ENCODE data around the gene ZNF500. TPM values are rescaled to one million over a fixed set of nuclear protein-coding genes. Genes with fewer than 3 reads are reported as not detected.

ZNF500 gene
- total RNA-seq, 1 donor from 2014 or later, result 14.6 TPM

GRCh38 chr16:4726616-4727015 is 40.3 kb downstream of the ZNF500 start:
- Mint-ChIP-seq H3K36me3 (ENCODE audit: low read depth, unreplicated experiment) (peaks cover 10% of the 10 kb centered on the region), H3K27me3 (ENCODE audit: low read depth, unreplicated experiment) (no peaks in the 10 kb centered on the region), H3K27ac (ENCODE audit: unreplicated experiment) (no peak overlapping the region), H3K4me3 (ENCODE audit: unreplicated experiment) (no peak overlapping the region), H3K4me1 (ENCODE audit: low read depth, unreplicated experiment) (peaks cover 13% of the 10 kb centered on the region), H3K9me3 (ENCODE audit: unreplicated experiment) (no peaks in the 10 kb centered on the region)
- H3K36me3 ChIP-seq (ENCODE audit: insufficient read depth, low read length), result peaks cover 9% of the 10 kb centered on the region
- no peaks in the 10 kb centered on the region for H3K4me1 ChIP-seq (ENCODE audit: insufficient read depth, low read length)
- peaks cover 17% of the 10 kb centered on the region for H4K20me1 ChIP-seq (ENCODE audit: insufficient read depth, low read length)
- H3K4me2 ChIP-seq (ENCODE audit: low read length), result no peak overlapping the region
- peaks cover 17% of the 10 kb centered on the region for H3K79me2 ChIP-seq (ENCODE audit: insufficient read depth, low read length)
- FAIRE-seq (no peak), DNase-seq (ENCODE audit: low read depth) (no peak)
- no peak overlapping the region for H3K4me3 ChIP-seq (ENCODE audit: insufficient read depth, low read depth, low read length)
- H3K27ac ChIP-seq (ENCODE audit: low read depth, low read length), result no peak overlapping the region
- no peaks in the 10 kb centered on the region for H3K9me3 ChIP-seq (ENCODE audit: insufficient read depth, low read depth, low read length)
- no peaks in the 10 kb centered on the region for H3K27me3 ChIP-seq (ENCODE audit: insufficient read depth, low read length)
- no peak for TF ChIP-seq CTCF (IDR thresholded peaks at IDR 0.05; ENCODE audit: insufficient read depth, low read depth, low read length)
- TF ChIP-seq EZH2 (IDR thresholded peaks at IDR 0.05; ENCODE audit: insufficient read depth, low read length), result no peak
- H3K9ac ChIP-seq (ENCODE audit: low read length), result no peak overlapping the region
- no peak overlapping the region for H2AFZ ChIP-seq (ENCODE audit: low read depth, low read length)

- H3K79me2 ChIP-seq (ENCODE audit: insufficient read depth, low read length), result peaks cover 8% of the 10 kb centered on the region
- Mint-ChIP-seq H3K4me3 (ENCODE audit: unreplicated experiment) (no peak overlapping the region), H3K9me3 (ENCODE audit: unreplicated experiment) (no peaks in the 10 kb centered on the region), H3K27me3 (ENCODE audit: low read depth, unreplicated experiment) (no peaks in the 10 kb centered on the region), H3K27ac (ENCODE audit: unreplicated experiment) (no peak overlapping the region), H3K36me3 (ENCODE audit: low read depth, unreplicated experiment) (peaks cover 12% of the 10 kb centered on the region), H3K4me1 (ENCODE audit: low read depth, unreplicated experiment) (peaks cover 13% of the 10 kb centered on the region)
- no peak overlapping the region for H2AFZ ChIP-seq (ENCODE audit: low read depth, low read length)
- H3K27me3 ChIP-seq (ENCODE audit: insufficient read depth, low read length), result no peaks in the 10 kb centered on the region
- H3K4me3 ChIP-seq (ENCODE audit: insufficient read depth, low read depth, low read length), result no peak overlapping the region
- DNase-seq (ENCODE audit: low read depth) (no peak), FAIRE-seq (no peak)
- H3K9me3 ChIP-seq (ENCODE audit: insufficient read depth, low read depth, low read length), result no peaks in the 10 kb centered on the region
- H3K36me3 ChIP-seq (ENCODE audit: insufficient read depth, low read length), result peaks cover 5% of the 10 kb centered on the region
- TF ChIP-seq EZH2 (IDR thresholded peaks at IDR 0.05; ENCODE audit: insufficient read depth, low read length) (no peak), CTCF (IDR thresholded peaks at IDR 0.05; ENCODE audit: insufficient read depth, low read depth, low read length) (no peak)
- H4K20me1 ChIP-seq (ENCODE audit: insufficient read depth, low read length), result peaks cover 17% of the 10 kb centered on the region
- H3K4me1 ChIP-seq (ENCODE audit: insufficient read depth, low read length), result no peaks in the 10 kb centered on the region
- H3K9ac ChIP-seq (ENCODE audit: low read length), result no peak overlapping the region
- no peak overlapping the region for H3K4me2 ChIP-seq (ENCODE audit: low read length)
- no peak overlapping the region for H3K27ac ChIP-seq (ENCODE audit: low read depth, low read length)
Measured at GRCh38 chr16:4724661-4725270, 42.2 kb downstream of the ZNF500 start.

- Histone ChIP-seq H2AFZ (ENCODE audit: low read depth, low read length) (no peak overlapping the region), H3K9ac (ENCODE audit: low read length) (no peak overlapping the region), H3K79me2 (ENCODE audit: insufficient read depth, low read length) (peaks cover 9% of the 10 kb centered on the region), H3K27me3 (ENCODE audit: insufficient read depth, low read length) (no peaks in the 10 kb centered on the region), H3K4me3 (ENCODE audit: insufficient read depth, low read depth, low read length) (no peak overlapping the region), H3K36me3 (ENCODE audit: insufficient read depth, low read length) (peaks cover 8% of the 10 kb centered on the region), H3K9me3 (ENCODE audit: insufficient read depth, low read depth, low read length) (no peaks in the 10 kb centered on the region), H4K20me1 (ENCODE audit: insufficient read depth, low read length) (peaks cover 16% of the 10 kb centered on the region), H3K4me2 (ENCODE audit: low read length) (peak overlapping the region; percentile 28), H3K27ac (ENCODE audit: low read depth, low read length) (peak overlapping the region; percentile 51), H3K4me1 (ENCODE audit: insufficient read depth, low read length) (no peaks in the 10 kb centered on the region)
- Mint-ChIP-seq H3K4me3 (ENCODE audit: unreplicated experiment) (no peak overlapping the region), H3K9me3 (ENCODE audit: unreplicated experiment) (no peaks in the 10 kb centered on the region), H3K27me3 (ENCODE audit: low read depth, unreplicated experiment) (no peaks in the 10 kb centered on the region), H3K4me1 (ENCODE audit: low read depth, unreplicated experiment) (peaks cover 10% of the 10 kb centered on the region), H3K36me3 (ENCODE audit: low read depth, unreplicated experiment) (peaks cover 6% of the 10 kb centered on the region), H3K27ac (ENCODE audit: unreplicated experiment) (peak overlapping the region; percentile 88)
- no peak for FAIRE-seq
- TF ChIP-seq EZH2 (IDR thresholded peaks at IDR 0.05; ENCODE audit: insufficient read depth, low read length) (no peak), CTCF (IDR thresholded peaks at IDR 0.05; ENCODE audit: insufficient read depth, low read depth, low read length) (no peak)
- peak; percentile 90 for DNase-seq (ENCODE audit: low read depth)
Measured at GRCh38 chr16:4723071-4723767, 43.7 kb downstream of the ZNF500 start.

Measured in astrocyte (in vitro differentiated cells and primary cell).